SU-DHL-6 (cell line): ENCODE results near the gene P4HTM.

Experiments used
- EZH2phosphoT487 ChIP-seq: fragments of 200-600 bp; sonication (generic), shearing (Covaris generic); conservative IDR thresholded peaks from 2 replicates; pipeline ENCODE4 v1.6.1; 2018; ENCODE audit warnings: mild to moderate bottlenecking, antibody characterized with exemption, low read length, moderate library complexity, mixed read lengths
- TF ChIP-seq, protein P1 (sequence below): fragments of 200-600 bp; sonication (generic); IDR thresholded peaks from one replicate; pipeline ENCODE4 v1.5.1; 2017; ENCODE audit warnings: antibody characterized with exemption, mild to moderate bottlenecking, low read length, moderate library complexity; ENCODE audit not compliant: insufficient read depth, poor library complexity, severe bottlenecking

GRCh38 chr3:48945891-48946549, 44.0 kb upstream of the P4HTM start:
- no peak for TF ChIP-seq EZH2phosphoT487
- TF ChIP-seq, protein P1, sequence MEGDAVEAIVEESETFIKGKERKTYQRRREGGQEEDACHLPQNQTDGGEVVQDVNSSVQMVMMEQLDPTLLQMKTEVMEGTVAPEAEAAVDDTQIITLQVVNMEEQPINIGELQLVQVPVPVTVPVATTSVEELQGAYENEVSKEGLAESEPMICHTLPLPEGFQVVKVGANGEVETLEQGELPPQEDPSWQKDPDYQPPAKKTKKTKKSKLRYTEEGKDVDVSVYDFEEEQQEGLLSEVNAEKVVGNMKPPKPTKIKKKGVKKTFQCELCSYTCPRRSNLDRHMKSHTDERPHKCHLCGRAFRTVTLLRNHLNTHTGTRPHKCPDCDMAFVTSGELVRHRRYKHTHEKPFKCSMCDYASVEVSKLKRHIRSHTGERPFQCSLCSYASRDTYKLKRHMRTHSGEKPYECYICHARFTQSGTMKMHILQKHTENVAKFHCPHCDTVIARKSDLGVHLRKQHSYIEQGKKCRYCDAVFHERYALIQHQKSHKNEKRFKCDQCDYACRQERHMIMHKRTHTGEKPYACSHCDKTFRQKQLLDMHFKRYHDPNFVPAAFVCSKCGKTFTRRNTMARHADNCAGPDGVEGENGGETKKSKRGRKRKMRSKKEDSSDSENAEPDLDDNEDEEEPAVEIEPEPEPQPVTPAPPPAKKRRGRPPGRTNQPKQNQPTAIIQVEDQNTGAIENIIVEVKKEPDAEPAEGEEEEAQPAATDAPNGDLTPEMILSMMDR = no peak
